Measurements from ENCODE around the gene GABBR2. TPM values are rescaled to one million over a fixed set of nuclear protein-coding genes. Genes with fewer than 3 reads are reported as not detected.

The GABBR2 gene
- polyA plus RNA-seq, 1 donor (not counting 4 experiments of a cell fraction or from before 2014, with no cell fraction given): 0.01 TPM

DNA sequence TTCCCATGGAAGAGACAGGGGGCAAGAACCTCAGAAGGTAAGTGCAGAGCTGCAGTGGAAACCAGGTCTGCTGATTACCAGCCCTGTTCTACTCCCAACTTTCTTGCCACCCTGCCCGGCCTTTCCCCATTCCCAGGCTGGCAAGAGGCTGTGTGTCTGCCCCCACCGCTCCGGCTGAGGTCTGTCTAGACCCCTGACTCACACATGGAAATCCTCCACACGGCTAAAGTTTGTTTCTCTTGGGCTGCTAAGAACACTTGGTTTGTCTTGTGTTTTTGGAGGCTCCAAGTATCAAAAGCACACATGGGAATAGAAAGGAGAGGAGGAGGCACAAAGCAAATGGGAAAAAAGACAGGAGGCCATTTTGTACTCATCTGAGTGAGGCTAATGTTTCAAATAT, 168.3 kb downstream of the GABBR2 start:
- no peak for FAIRE-seq

DNA sequence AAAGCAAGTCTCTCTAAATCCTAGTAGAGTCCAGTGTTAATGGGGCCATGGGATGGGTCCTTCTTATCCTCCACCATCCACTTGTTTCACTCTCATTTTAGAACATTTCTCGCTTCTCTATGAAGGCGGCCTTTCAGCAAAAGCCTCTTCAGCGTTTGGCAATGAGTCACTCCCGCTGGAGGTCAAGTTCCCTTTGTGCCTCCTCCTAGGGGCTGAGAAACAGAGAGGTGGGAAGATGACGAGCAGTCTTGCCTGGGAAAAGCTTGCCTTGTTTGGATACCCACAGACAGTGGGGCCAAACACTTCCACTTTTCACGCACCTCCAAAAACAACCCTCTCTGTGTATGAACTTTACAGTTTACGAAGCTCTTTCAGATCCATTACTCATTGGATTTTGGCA, 168.8 kb downstream of the GABBR2 start:
- Histone ChIP-seq H3K27me3 (ENCODE audit: control insufficient read depth, extremely low read depth, insufficient read depth, low read length) (peaks cover 6% of the 10 kb centered on the region), H2AFZ (ENCODE audit: control insufficient read depth, low read length) (no peak overlapping the region), H3K9me3 (ENCODE audit: control insufficient read depth, low read depth, low read length) (no peaks in the 10 kb centered on the region), H3K4me1 (ENCODE audit: control insufficient read depth, extremely low read depth, insufficient read depth, low read length) (no peaks in the 10 kb centered on the region), H3K4me2 (ENCODE audit: control insufficient read depth, extremely low read depth, insufficient read depth, low read depth, low read length) (no peak overlapping the region), H3K36me3 (ENCODE audit: control insufficient read depth in 2 of 2, extremely low read depth in 1 of 2, insufficient read depth in 2 of 2, low read length in 2 of 2) (no peaks in the 10 kb centered on the region), H3K79me2 (ENCODE audit: control insufficient read depth, insufficient read depth, low read length) (no peaks in the 10 kb centered on the region), H3K9ac (ENCODE audit: control insufficient read depth, extremely low read depth, insufficient read depth, low read length) (no peak overlapping the region), H3K4me3 (ENCODE audit: control insufficient read depth in 2 of 3, extremely low read depth in 1 of 3, insufficient read depth in 2 of 3, low read depth in 1 of 3, low read length in 3 of 3) (no peak overlapping the region), H3K27ac (ENCODE audit: control insufficient read depth, insufficient read depth, low read length) (no peak overlapping the region), H4K20me1 (ENCODE audit: control insufficient read depth, extremely low read depth, insufficient read depth, low read length) (no peaks in the 10 kb centered on the region), H3K9me1 (ENCODE audit: control insufficient read depth, extremely low read depth, insufficient read depth, low read length) (no peaks in the 10 kb centered on the region)
- dilution Hi-C loops (cut with MboI; ENCODE audit: extremely low pct_ligation_motif_present, low sequenced_read_pairs): no loop called here
- no peak for FAIRE-seq
- TF ChIP-seq EZH2 (IDR thresholded peaks at IDR 0.05; ENCODE audit: low read length): no peak
- TF ChIP-seq, protein P1, sequence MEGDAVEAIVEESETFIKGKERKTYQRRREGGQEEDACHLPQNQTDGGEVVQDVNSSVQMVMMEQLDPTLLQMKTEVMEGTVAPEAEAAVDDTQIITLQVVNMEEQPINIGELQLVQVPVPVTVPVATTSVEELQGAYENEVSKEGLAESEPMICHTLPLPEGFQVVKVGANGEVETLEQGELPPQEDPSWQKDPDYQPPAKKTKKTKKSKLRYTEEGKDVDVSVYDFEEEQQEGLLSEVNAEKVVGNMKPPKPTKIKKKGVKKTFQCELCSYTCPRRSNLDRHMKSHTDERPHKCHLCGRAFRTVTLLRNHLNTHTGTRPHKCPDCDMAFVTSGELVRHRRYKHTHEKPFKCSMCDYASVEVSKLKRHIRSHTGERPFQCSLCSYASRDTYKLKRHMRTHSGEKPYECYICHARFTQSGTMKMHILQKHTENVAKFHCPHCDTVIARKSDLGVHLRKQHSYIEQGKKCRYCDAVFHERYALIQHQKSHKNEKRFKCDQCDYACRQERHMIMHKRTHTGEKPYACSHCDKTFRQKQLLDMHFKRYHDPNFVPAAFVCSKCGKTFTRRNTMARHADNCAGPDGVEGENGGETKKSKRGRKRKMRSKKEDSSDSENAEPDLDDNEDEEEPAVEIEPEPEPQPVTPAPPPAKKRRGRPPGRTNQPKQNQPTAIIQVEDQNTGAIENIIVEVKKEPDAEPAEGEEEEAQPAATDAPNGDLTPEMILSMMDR (optimal IDR thresholded peaks at IDR 0.05 in 1 of 3, IDR thresholded peaks at IDR 0.05 in 1 of 3, conservative IDR thresholded peaks at IDR 0.05 in 1 of 3; ENCODE audit: extremely low read depth in 1 of 3, insufficient read depth in 2 of 3, low read length in 3 of 3): no peak
- DNase-seq (ENCODE audit: low read depth, low spot score): no peak

More for the DNA sequence above, 168.3 kb downstream of the GABBR2 start:
- no peak overlapping the region for H3K27ac ChIP-seq (ENCODE audit: control insufficient read depth, insufficient read depth, low read length)
- no peaks in the 10 kb centered on the region for H3K36me3 ChIP-seq (ENCODE audit: control insufficient read depth in 2 of 2, extremely low read depth in 1 of 2, insufficient read depth in 2 of 2, low read length in 2 of 2)
- no peak overlapping the region for H3K9ac ChIP-seq (ENCODE audit: control insufficient read depth, extremely low read depth, insufficient read depth, low read length)
- dilution Hi-C loops (cut with MboI; ENCODE audit: extremely low pct_ligation_motif_present, low sequenced_read_pairs): no loop called here
- H3K4me1 ChIP-seq (ENCODE audit: control insufficient read depth, extremely low read depth, insufficient read depth, low read length): no peaks in the 10 kb centered on the region
- H4K20me1 ChIP-seq (ENCODE audit: control insufficient read depth, extremely low read depth, insufficient read depth, low read length): no peaks in the 10 kb centered on the region
- peaks cover 6% of the 10 kb centered on the region for H3K27me3 ChIP-seq (ENCODE audit: control insufficient read depth, extremely low read depth, insufficient read depth, low read length)
- H3K9me1 ChIP-seq (ENCODE audit: control insufficient read depth, extremely low read depth, insufficient read depth, low read length): no peaks in the 10 kb centered on the region
- no peaks in the 10 kb centered on the region for H3K79me2 ChIP-seq (ENCODE audit: control insufficient read depth, insufficient read depth, low read length)
- H3K4me2 ChIP-seq (ENCODE audit: control insufficient read depth, extremely low read depth, insufficient read depth, low read depth, low read length): no peak overlapping the region
- H3K9me3 ChIP-seq (ENCODE audit: control insufficient read depth, low read depth, low read length): no peaks in the 10 kb centered on the region
- no peak overlapping the region for H3K4me3 ChIP-seq (ENCODE audit: control insufficient read depth in 2 of 3, extremely low read depth in 1 of 3, insufficient read depth in 2 of 3, low read depth in 1 of 3, low read length in 3 of 3)
- no peak for DNase-seq (ENCODE audit: low read depth, low spot score)
- TF ChIP-seq, protein P1 (optimal IDR thresholded peaks at IDR 0.05 in 1 of 3, IDR thresholded peaks at IDR 0.05 in 1 of 3, conservative IDR thresholded peaks at IDR 0.05 in 1 of 3; ENCODE audit: extremely low read depth in 1 of 3, insufficient read depth in 2 of 3, low read length in 3 of 3): no peak
- TF ChIP-seq EZH2 (IDR thresholded peaks at IDR 0.05; ENCODE audit: low read length): no peak
- no peak overlapping the region for H2AFZ ChIP-seq (ENCODE audit: control insufficient read depth, low read length)
